EL (cell line): Measurements from ENCODE around the gene ARHGAP42.

Experiments used
- DNase-seq: peaks from one replicate; pipeline ENCODE4 v3.0.0-alpha.2; 2016

The ARHGAP42 gene

DNA sequence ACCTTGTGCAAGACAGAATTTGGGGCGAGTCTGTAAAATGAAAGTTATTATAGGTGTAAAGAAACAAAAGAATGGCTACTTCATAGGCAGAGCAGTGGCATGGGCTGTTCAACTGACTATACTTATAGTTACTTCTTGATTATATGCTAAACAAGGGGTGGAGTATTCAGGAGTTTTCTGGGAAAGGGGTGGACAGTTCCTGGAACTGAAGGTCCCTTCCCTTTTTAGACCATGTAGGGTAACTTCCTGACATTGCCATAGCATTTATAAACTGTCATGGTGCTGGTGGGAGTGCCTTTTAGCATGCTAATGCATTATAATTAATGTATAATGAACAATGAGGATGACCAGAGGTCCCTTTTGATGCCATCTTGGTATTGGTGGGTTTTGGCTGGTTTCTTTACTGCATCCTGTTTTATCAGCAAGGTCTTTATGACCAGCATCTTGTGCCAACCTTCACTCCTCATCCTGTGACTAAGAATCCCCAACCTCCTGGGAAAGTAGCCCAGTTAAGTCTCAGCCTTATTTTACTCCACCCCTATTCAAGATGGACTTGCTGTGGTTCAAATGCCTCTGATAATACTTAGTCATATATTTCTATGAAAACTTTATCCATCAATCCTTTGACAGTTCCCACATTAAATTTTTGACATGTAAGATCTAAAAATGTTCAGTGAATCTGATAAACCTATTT is 118.6 kb downstream of the ARHGAP42 start:
- DNase-seq: peak; percentile 44

GRCh38 chr11:100806296-100806695 is 119.2 kb downstream of the ARHGAP42 start:
- no peak for DNase-seq

GRCh38 chr11:100808904-100809491 is 121.9 kb downstream of the ARHGAP42 start:
- DNase-seq: peak; percentile 61

DNA sequence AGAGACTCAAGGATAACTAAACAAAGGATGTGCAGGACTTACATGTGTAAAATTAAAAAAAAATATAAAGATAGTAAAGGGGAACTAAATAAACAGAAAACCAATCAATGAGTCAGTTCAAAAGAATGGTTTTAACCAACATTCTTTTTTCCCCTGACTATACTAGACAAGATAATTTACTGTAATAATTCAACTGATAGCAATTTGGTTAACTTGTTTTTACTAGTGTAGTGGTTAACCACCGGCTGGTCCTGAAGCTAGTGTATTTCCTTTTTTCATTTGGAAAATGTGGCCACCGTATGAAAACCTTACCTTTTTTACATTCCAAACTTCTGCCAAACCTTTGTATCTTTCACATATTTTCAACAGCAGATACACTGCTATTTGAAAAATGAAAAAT is 123.1 kb downstream of the ARHGAP42 start:
- peak; percentile 64 for DNase-seq

- DNase-seq: no peak
These were observed 123.6 kb downstream of the ARHGAP42 start for GRCh38 chr11:100810666-100811065.

DNA sequence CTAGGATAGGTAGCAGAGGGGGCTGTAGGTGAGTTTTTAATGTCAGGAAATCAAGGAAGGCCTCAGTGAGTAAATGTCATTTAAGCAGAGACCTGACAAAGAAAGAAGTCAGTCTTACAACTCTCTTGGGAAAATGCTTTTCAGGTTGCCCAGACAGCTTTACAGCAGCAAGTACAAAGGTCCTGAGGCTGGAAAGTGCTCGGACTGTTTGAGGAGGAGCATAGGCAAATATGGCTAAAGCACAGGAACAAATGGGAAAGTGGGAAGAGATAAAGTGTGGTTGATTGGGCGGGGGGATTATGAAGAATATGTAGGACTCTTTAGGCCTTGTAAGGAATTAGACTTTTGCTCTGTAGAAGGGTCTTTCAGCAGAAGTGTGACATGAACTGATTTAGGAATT is 125.4 kb downstream of the ARHGAP42 start:
- DNase-seq: no peak

DNA sequence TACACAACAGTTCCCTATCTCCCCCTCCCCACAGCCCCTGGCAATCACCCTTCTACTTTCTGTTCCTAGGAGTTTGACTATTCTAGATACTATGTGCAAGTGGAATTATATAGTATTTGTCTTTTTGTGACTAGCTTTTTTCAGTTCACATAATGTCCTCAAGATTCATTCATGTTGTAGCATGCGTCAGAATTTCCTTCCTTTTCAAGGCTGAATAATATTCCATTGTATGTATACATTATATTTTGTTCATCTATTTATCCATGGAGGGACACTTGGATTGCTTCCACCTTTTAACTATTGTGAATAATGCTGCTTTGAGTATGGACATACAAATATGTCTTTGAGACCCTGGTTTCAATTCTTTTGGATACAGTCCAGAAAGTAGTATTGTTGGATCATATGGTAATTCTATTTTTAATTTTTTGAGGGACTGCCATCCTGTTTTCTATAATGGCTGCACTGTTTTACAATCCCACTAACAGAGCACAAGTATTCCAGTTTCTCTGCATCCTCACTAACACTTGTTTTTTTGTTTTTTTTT is 128.8 kb downstream of the ARHGAP42 start:
- DNase-seq: no peak

- no peak for DNase-seq
These were observed 129.7 kb downstream of the ARHGAP42 start for GRCh38 chr11:100816823-100817222.

GRCh38 chr11:100817620-100818019 is 130.5 kb downstream of the ARHGAP42 start:
- no peak for DNase-seq

DNA sequence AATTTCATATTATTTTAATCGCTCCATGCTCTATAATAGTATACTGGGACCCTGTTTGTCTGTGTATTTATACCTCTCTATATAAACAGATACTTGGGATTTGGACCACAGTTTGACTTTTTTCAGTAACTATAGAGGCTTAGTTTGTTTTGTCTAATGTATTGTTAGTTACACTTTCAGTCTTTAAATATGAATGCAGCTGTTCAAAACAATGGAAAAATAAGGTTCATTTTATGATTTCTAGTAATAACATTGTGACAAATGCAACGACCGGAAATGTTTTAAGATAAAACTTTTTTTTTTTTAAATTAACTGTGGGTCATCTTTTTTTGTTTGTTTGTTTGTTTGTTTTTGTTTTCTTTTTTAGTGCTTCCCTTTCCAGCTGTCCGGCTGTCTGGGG is 133.5 kb downstream of the ARHGAP42 start:
- no peak for DNase-seq

GRCh38 chr11:100821198-100821597 is 134.1 kb downstream of the ARHGAP42 start:
- no peak for DNase-seq

- DNase-seq: no peak
These were observed 136.3 kb downstream of the ARHGAP42 start for GRCh38 chr11:100823360-100823759.

DNA sequence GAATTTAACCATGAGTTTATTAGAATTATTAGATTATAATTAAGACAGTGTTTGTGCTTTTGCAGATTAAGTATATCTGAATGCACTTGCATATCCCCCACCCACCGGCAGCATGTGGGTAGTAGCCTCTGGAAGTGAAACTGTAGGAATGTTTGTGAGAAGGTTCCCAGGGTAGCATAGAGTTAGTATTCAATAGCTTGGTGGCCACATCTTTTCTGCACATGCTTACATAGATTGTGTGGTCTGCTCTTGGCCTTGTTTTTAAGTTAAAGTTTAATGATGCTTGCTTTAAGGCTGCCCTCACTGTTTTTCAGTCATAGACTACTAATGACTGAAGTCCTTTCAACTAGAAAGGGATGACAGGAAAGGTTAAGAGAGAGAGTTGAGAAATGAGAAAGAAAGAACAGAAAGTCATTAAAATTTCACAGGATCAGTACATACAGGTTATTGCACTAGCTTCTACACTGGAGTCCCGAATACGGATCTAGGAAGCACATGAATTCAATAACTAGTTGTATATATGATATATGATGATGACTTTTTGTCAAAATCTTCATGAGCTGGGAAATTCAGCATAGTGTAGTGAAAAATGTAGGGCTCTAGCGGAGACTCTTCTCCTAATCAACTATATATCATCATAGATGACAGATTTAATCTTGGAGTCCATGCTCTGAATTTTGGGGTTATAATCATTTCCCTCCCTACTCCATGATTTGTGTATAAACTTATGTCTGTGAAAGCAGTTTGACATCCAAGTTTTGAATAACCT is 137.1 kb downstream of the ARHGAP42 start:
- no peak for DNase-seq

GRCh38 chr11:100825626-100826025 is 138.5 kb downstream of the ARHGAP42 start:
- no peak for DNase-seq

DNA sequence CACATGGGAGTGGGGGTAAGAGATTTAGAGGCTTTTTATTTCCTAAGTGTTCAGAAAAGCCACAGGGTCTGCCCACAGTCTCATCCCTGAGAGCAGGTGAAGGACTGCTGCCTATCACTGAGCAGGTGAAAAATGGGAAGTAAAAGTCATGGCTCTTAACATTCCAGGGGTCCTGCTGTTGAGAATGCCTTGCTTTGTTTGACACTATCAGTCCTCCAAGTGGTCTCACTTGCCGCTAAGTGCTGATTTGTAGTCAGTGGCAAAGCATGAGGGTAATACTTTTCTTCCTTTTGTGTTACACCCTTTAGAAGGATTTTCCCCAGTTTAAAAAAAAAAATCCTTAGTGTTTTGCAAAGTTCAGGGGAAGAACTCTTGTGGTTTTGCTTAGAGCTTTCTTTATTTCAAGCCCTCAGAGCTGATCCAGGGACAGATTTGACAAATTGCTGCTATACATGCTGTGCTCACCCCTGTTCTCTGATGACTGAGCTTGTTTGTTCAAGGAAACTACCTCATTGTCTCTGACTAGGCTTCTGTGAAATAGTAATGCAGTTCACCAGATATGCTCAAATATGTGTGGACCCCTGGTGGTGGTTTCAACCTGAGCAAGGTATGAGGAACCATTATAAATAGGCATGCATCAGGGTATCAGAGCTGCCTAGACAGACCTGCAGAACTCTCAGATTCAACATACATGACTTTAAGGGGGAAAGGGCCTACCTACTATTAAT is 141.0 kb downstream of the ARHGAP42 start:
- DNase-seq: no peak

DNA sequence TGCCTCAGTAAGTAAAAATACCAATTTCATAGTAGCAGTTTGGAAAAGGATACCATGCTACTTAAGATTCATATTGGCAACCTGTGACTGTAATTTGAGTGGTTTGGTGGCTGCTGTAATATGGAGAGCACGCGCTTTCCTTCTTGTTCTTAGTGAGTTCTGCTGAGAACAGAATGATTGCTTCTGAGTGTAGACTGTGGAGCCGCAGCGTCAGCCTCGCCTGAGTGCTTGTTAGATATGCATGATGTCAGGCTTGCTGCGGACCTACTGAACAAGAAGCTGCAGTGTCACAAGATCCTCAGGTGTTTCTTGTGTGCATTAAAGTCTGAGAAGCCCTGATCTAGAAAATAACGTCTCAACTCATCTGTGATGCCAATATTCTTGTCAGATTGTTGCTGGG is 143.2 kb downstream of the ARHGAP42 start:
- DNase-seq: no peak

- peak; percentile 63 for DNase-seq
These were observed 144.1 kb downstream of the ARHGAP42 start for GRCh38 chr11:100830978-100831732.

DNA sequence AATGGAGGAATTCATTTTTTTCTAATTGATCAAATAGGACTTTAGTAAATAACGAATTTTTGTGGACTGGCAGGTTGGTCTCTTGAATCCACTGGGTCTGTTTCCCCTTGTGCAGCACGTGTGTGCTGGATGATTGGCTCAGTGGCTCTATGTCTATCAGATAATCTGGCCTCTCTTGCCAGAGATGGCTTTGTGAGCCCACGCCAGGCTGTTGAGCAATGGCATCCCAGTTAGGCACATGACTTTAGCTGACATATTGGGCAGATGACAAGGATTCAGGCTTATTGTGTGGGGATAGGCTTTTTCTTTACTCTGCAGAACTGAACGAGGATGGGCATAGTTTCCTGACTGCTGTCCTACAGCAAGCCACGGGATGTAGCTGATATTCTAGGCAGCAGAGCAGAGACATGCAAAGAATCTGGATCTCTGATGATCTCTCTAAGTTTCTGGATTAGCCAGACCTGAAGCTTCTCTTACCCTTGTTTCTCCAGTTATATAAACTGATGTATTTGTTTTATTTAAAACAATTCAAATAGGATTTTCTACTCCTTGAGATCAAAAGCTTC is 144.9 kb downstream of the ARHGAP42 start:
- DNase-seq: no peak

- no peak for DNase-seq
These were observed 145.7 kb downstream of the ARHGAP42 start for GRCh38 chr11:100832829-100833228.

DNA sequence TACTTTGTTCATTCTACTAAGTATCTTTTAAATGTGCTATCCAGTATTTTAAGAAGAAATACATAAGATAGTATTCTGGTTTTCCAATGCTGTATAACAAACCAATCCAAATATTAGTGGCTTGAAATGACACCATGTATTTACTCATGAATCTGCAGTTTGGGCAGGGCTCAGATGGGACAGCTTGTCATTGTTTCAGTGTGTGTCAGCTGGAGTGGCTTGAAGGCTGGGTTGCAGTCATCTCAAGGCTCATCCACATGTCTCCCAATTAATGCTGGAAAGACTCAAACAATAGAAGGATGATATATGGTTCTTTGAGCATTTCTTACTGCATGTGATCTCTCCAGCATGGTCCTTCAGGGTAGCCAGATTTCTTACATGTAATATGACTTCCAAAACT is 146.2 kb downstream of the ARHGAP42 start:
- DNase-seq: no peak

DNA sequence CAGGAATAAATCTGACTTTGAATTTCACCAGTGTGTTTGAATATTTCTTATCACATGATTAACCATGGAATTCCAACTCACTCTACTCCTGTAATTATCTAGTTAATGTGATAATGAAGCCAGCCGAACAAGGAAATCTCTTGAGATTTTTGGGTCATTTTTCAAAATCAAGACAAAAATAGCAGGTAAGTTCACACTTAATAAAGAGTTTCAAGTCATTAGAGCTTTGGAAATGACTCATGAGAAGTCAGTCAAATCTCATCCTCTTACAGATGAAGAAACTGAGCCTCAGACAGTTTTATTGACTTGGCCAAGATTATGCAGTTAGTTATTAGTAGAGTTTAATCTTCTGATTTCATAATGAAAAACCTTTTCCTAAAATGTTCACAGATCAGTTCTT is 148.8 kb downstream of the ARHGAP42 start:
- no peak for DNase-seq

GRCh38 chr11:100837311-100837710 is 150.2 kb downstream of the ARHGAP42 start:
- DNase-seq: no peak
